HFFc6 (cell line): ENCODE data around the gene FAM136A. TPM values are rescaled to one million over a fixed set of nuclear protein-coding genes. Genes with fewer than 3 reads are reported as not detected.

Experiments used
- DNase-seq: peaks from one replicate; pipeline ENCODE4 v3.0.0-alpha.2; 2018
- H3K27ac Mint-ChIP-seq: 2 replicates; pipeline ENCODE4 v1.8.0; 2020; ENCODE audit warnings: mild to moderate bottlenecking, mixed read lengths
- H3K27me3 Mint-ChIP-seq: 2 replicates; pipeline ENCODE4 v1.8.0; 2021; ENCODE audit warnings: mild to moderate bottlenecking, moderate library complexity, mixed read lengths; ENCODE audit not compliant: insufficient read depth
- H3K36me3 Mint-ChIP-seq: 2 replicates; pipeline ENCODE4 v1.8.0; 2021; ENCODE audit warnings: low read depth, mixed read lengths
- H3K4me1 Mint-ChIP-seq: 2 replicates; pipeline ENCODE4 v1.8.0; 2020; ENCODE audit warnings: low read depth, mixed read lengths
- H3K4me3 Mint-ChIP-seq: 2 replicates; pipeline ENCODE4 v1.8.0; 2020; ENCODE audit warnings: mild to moderate bottlenecking, moderate library complexity, mixed read lengths
- H3K9me3 Mint-ChIP-seq: 2 replicates; pipeline ENCODE4 v1.8.0; 2020; ENCODE audit warnings: mild to moderate bottlenecking, mixed read lengths
- CTCF ChIP-seq: fragments of 200-600 bp; sonication (generic); IDR thresholded peaks from 2 replicates; pipeline ENCODE4 v1.5.0; 2021; ENCODE audit warnings: antibody characterized with exemption, mild to moderate bottlenecking
- microRNA-seq: library from miRNA; unstranded; fragments of <30 nt; microRNA quantifications from one replicate; pipeline ENCODE4, GENCODE V29; 2019
- total RNA-seq, 6 experiments: library from RNA; stranded (reverse); fragmentation: NEBNext Ultra II Directional; extraction: Animal tissue kit (Norgen Biotek cat#: 25700); gene quantifications; 2 replicates in 1 of 6; 3 replicates in 5 of 6; pipeline ENCODE4 v1.2.3, GENCODE V29; 2021

FAM136A gene
- total RNA-seq, 6 experiments from 2014 or later, result 28.2 to 37.0 (median 32.5) TPM

- H3K4me3 Mint-ChIP-seq, result peak overlapping the region; percentile 98
- 0 out of 2 replicates have a peak, but pooled peaks cover 4% of the 10 kb centered on the region for H3K9me3 Mint-ChIP-seq
- peaks cover 10% of the 10 kb centered on the region for H3K36me3 Mint-ChIP-seq
- peaks cover 19% of the 10 kb centered on the region for H3K4me1 Mint-ChIP-seq
- H3K27me3 Mint-ChIP-seq, result peaks cover 9% of the 10 kb centered on the region
- TF ChIP-seq CTCF, result no peak
- peak overlapping the region; percentile 100 for H3K27ac Mint-ChIP-seq
- no peak for DNase-seq
Observed at GRCh38 chr2:70247364-70248180, 54.3 kb downstream of the FAM136A start.

Small RNAs within 50 kb of the gene (microRNA-seq; reads per million reads assigned to microRNA genes)
- not detected for gene MIR1285-2

Other genes starting within 250 kb of the FAM136A start
- gene PCBP1, start 214.6 kb downstream of the FAM136A start, total RNA-seq, result 100 to 1,000 TPM; 293 to 369 (median 361) TPM
- 10 to 100 TPM; 10.0 to 17.8 (median 14.7) TPM for gene C2orf42, start 111.0 kb downstream of the FAM136A start, total RNA-seq
- gene TIA1, start 53.4 kb downstream of the FAM136A start, total RNA-seq, result 10 to 100 TPM; 50.3 to 58.1 (median 55.3) TPM
- gene PCYOX1, start 43.9 kb downstream of the FAM136A start, total RNA-seq, result 10 to 100 TPM; 75.5 to 95.2 (median 85.2) TPM
- 100 to 1,000 TPM; 183 to 246 (median 226) TPM for gene SNRPG, start 8.3 kb downstream of the FAM136A start, total RNA-seq